Keratinocyte (primary cell): ENCODE data around the gene DPH5. TPM values are rescaled to one million over a fixed set of nuclear protein-coding genes. Genes with fewer than 3 reads are reported as not detected.

Experiments
- DNase-seq: peaks from one replicate; pipeline ENCODE4 v3.0.0-alpha.2; 2011; ENCODE audit warnings: low read depth, missing footprints, low spot score
- FAIRE-seq: peaks from 2 replicates; lab custom pipeline; 2011; peaks lifted over from hg19 to GRCh38; lab: Jason Lieb, UNC
- H2AFZ ChIP-seq: 2 replicates; pipeline ENCODE4 v1.6.0; 2012; ENCODE audit warnings: low read length, control low read depth, inconsistent platforms; ENCODE audit not compliant: control insufficient read depth
- H3K27ac ChIP-seq: 2 replicates; pipeline ENCODE4 v1.5.1; 2011; ENCODE audit warnings: low read length; ENCODE audit not compliant: control insufficient read depth, insufficient read depth
- H3K27me3 ChIP-seq: 3 replicates; pipeline ENCODE4 v1.6.0; 2011; ENCODE audit warnings: low read length; ENCODE audit not compliant: control insufficient read depth, insufficient read depth; ENCODE audit errors: extremely low read depth
- H3K36me3 ChIP-seq, 2 experiments: 2 replicates in 1 of 2; 3 replicates in 1 of 2; pipeline ENCODE4 v1.5.1; 2011; ENCODE audit warnings: low read length in 2 of 2, mild to moderate bottlenecking in 1 of 2; ENCODE audit not compliant: control insufficient read depth in 2 of 2, insufficient read depth in 2 of 2; ENCODE audit errors: extremely low read depth in 1 of 2
- H3K4me1 ChIP-seq: 3 replicates; pipeline ENCODE4 v1.5.1; 2011; ENCODE audit warnings: low read length; ENCODE audit not compliant: control insufficient read depth, insufficient read depth; ENCODE audit errors: extremely low read depth
- H3K4me2 ChIP-seq: 3 replicates; pipeline ENCODE4 v1.6.0; 2011; ENCODE audit warnings: low read depth, low read length; ENCODE audit not compliant: control insufficient read depth, insufficient read depth; ENCODE audit errors: extremely low read depth
- H3K4me3 ChIP-seq, 3 experiments: fragments of 200-600 bp in 1 of 3; sonication (generic) in 1 of 3; 2 replicates in 2 of 3; 3 replicates in 1 of 3; pipeline ENCODE4 v1.5.1; 2011 to 2016; ENCODE audit warnings: low read length in 3 of 3, mild to moderate bottlenecking in 3 of 3, control low read depth in 2 of 3, inconsistent platforms in 1 of 3, low read depth in 1 of 3, mixed read lengths in 1 of 3, mixed run types in 1 of 3, moderate library complexity in 1 of 3; ENCODE audit not compliant: control insufficient read depth in 2 of 3, insufficient read depth in 2 of 3; ENCODE audit errors: extremely low read depth in 1 of 3
- H3K79me2 ChIP-seq: 2 replicates; pipeline ENCODE4 v1.6.0; 2012; ENCODE audit warnings: low read length; ENCODE audit not compliant: control insufficient read depth, insufficient read depth
- H3K9ac ChIP-seq: 3 replicates; pipeline ENCODE4 v1.6.0; 2011; ENCODE audit warnings: low read length; ENCODE audit not compliant: control insufficient read depth, insufficient read depth; ENCODE audit errors: extremely low read depth
- H3K9me1 ChIP-seq: 3 replicates; pipeline ENCODE4 v1.6.0; 2011; ENCODE audit warnings: low read length; ENCODE audit not compliant: control insufficient read depth, insufficient read depth; ENCODE audit errors: extremely low read depth
- H3K9me3 ChIP-seq: 2 replicates; pipeline ENCODE4 v1.5.1; 2012; ENCODE audit warnings: low read depth, low read length; ENCODE audit not compliant: control insufficient read depth
- H4K20me1 ChIP-seq: 3 replicates; pipeline ENCODE4 v1.6.0; 2011; ENCODE audit warnings: low read length; ENCODE audit not compliant: control insufficient read depth, insufficient read depth; ENCODE audit errors: extremely low read depth
- CTCF ChIP-seq, 3 experiments: IDR thresholded peaks in 1 of 3; conservative IDR thresholded peaks in 1 of 3; optimal IDR thresholded peaks in 1 of 3; 2 replicates in 2 of 3; 3 replicates in 1 of 3; pipeline versions ENCODE3 to v1.5.1; 2011; ENCODE audit warnings: low read length in 3 of 3, mild to moderate bottlenecking in 3 of 3, moderate library complexity in 2 of 3, control low read depth in 1 of 3, inconsistent platforms in 1 of 3; ENCODE audit not compliant: insufficient read depth in 2 of 3; ENCODE audit errors: extremely low read depth in 1 of 3
- EZH2 ChIP-seq: IDR thresholded peaks from one replicate; pipeline ENCODE4 v1.6.1; 2012; ENCODE audit warnings: inconsistent platforms, mild to moderate bottlenecking, low read length, moderate library complexity
- dilution Hi-C: fragments of 300-500 bp; cut with MboI; formaldehyde crosslinking; loops from one replicate; pipeline ENCODE4 v1.7.0; 2020; ENCODE audit warnings: low sequenced_read_pairs; ENCODE audit not compliant: extremely low pct_ligation_motif_present
- polyA plus RNA-seq, 5 experiments: library from polyadenylated mRNA; depleted of rRNA in 3 of 5; stranded (reverse) in 3 of 5; stranded (forward) in 1 of 5; unstranded in 1 of 5; fragments of >200 nt; gene quantifications; 1 replicate in 1 of 5; 2 replicates in 3 of 5; 3 replicates in 1 of 5; pipeline versions ENCODE4 v1.2.1 to v1.2.3, GENCODE V29; 2011 to 2012; ENCODE audit warnings: missing spikeins in 2 of 5, low read depth in 1 of 5, low replicate concordance in 1 of 5

DPH5 gene
- polyA plus RNA-seq, 1 donor (not counting 4 experiments of a cell fraction or from before 2014, with no cell fraction given) = 98.0 TPM

- no peak for TF ChIP-seq CTCF (optimal IDR thresholded peaks at IDR 0.05 in 1 of 3, IDR thresholded peaks at IDR 0.05 in 1 of 3, conservative IDR thresholded peaks at IDR 0.05 in 1 of 3; ENCODE audit: extremely low read depth in 1 of 3, insufficient read depth in 2 of 3, low read length in 3 of 3)
- TF ChIP-seq EZH2 = no peak
- DNase-seq (no peak), FAIRE-seq (peak; percentile 81)
- no peak overlapping the region for H3K9ac ChIP-seq
- no peaks in the 10 kb centered on the region for H4K20me1 ChIP-seq
- H3K27ac ChIP-seq = peak overlapping the region; percentile 40
- H3K4me2 ChIP-seq = peak overlapping the region; percentile 39
- H3K27me3 ChIP-seq = no peaks in the 10 kb centered on the region
- H3K4me1 ChIP-seq = peaks cover 12% of the 10 kb centered on the region
- H3K9me3 ChIP-seq = no peaks in the 10 kb centered on the region
- H3K79me2 ChIP-seq = no peaks in the 10 kb centered on the region
- dilution Hi-C loops = no loop called here
- no peaks in the 10 kb centered on the region for H3K9me1 ChIP-seq
- no peak overlapping the region for H2AFZ ChIP-seq
- H3K4me3 ChIP-seq = no peak overlapping the region
- H3K36me3 ChIP-seq = peaks cover 5 to 10% of the 10 kb centered on the region in 2 experiments
Observed at GRCh38 chr1:101002551-101002950, 23.0 kb downstream of the DPH5 start.

GRCh38 chr1:101000131-101000873, 25.3 kb downstream of the DPH5 start:
- Histone ChIP-seq H3K9me3 (no peaks in the 10 kb centered on the region), H3K9ac (no peak overlapping the region), H3K27ac (no peak overlapping the region), H3K4me1 (peaks cover 12% of the 10 kb centered on the region), H3K9me1 (no peaks in the 10 kb centered on the region), H3K79me2 (no peaks in the 10 kb centered on the region), H3K4me2 (no peak overlapping the region), H3K27me3 (no peaks in the 10 kb centered on the region), H4K20me1 (no peaks in the 10 kb centered on the region), H3K4me3 (no peak overlapping the region), H3K36me3 (peaks cover 8 to 10% of the 10 kb centered on the region in 2 experiments), H2AFZ (no peak overlapping the region)
- no peak for TF ChIP-seq CTCF (optimal IDR thresholded peaks at IDR 0.05 in 1 of 3, IDR thresholded peaks at IDR 0.05 in 1 of 3, conservative IDR thresholded peaks at IDR 0.05 in 1 of 3; ENCODE audit: extremely low read depth in 1 of 3, insufficient read depth in 2 of 3, low read length in 3 of 3)
- no peak for TF ChIP-seq EZH2
- FAIRE-seq = no peak
- no peak for DNase-seq
- dilution Hi-C loops = no loop called here
